HL-60 (cell line): ENCODE results near the gene FADS6.

Experiments used
- CTCF ChIP-seq: IDR thresholded peaks from one replicate; pipeline ENCODE4 v1.5.1; 2011; ENCODE audit warnings: low read length, control low read depth, inconsistent platforms; ENCODE audit not compliant: insufficient read depth
- GABPA ChIP-seq: IDR thresholded peaks from 2 replicates; pipeline ENCODE4 v1.6.1; 2012; ENCODE audit warnings: low read depth
- POLR2AphosphoS5 ChIP-seq: IDR thresholded peaks from 2 replicates; pipeline ENCODE4 v1.6.1; 2012; ENCODE audit warnings: low read depth
- REST ChIP-seq: IDR thresholded peaks from 2 replicates; pipeline ENCODE4 v1.6.1; 2012; ENCODE audit warnings: low read depth; ENCODE audit not compliant: insufficient replicate concordance
- SPI1 ChIP-seq: IDR thresholded peaks from 2 replicates; pipeline ENCODE4 v1.6.1; 2012; ENCODE audit warnings: low read depth, mild to moderate bottlenecking, borderline replicate concordance

- TF ChIP-seq CTCF: no peak
- TF ChIP-seq POLR2AphosphoS5: no peak
- no peak for TF ChIP-seq GABPA
- TF ChIP-seq REST: no peak
- TF ChIP-seq SPI1: no peak
These were observed 41.7 kb downstream of the FADS6 start for GRCh38 chr17:74851612-74852236.
